GM12891 (cell line): ENCODE data around the gene TBC1D22A.

Experiments used
- POLR2A ChIP-seq: IDR thresholded peaks from 2 replicates; pipeline ENCODE4 v1.6.1; 2011; ENCODE audit warnings: low read depth, low read length, control low read depth
- POLR2AphosphoS5 ChIP-seq: IDR thresholded peaks from 2 replicates; pipeline ENCODE4 v1.6.1; 2011; ENCODE audit warnings: low read depth, low read length, control low read depth
- SPI1 ChIP-seq: IDR thresholded peaks from 2 replicates; pipeline ENCODE4 v1.6.1; 2011; ENCODE audit warnings: low read depth, low read length, control low read depth
- TAF1 ChIP-seq: IDR thresholded peaks from 2 replicates; pipeline ENCODE4 v1.6.1; 2011; ENCODE audit warnings: low read depth, low read length, control low read depth

DNA sequence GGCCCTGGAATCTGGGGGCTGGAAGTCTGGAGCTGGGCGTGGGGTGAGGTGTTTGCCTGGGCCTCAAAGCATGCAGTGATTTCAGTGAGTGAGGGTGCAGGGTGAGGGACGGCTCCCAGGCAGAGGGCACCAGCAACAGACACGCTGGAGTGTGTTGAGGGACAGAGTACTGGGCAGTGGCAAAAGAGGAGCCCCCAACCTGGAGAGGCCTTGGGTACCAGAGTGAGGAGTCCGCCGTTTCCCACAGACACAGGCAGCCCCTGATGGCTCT, 12.0 kb upstream of the TBC1D22A start:
- TF ChIP-seq POLR2AphosphoS5 (no peak), POLR2A (no peak), TAF1 (no peak), SPI1 (no peak)
